HG03378 (cell line): ENCODE data around the gene EPHB1.

Experiments
- ATAC-seq: cut with Tn5 transposase; IDR thresholded peaks from one replicate; pipeline ENCODE4 v1.9.1; 2021; ENCODE audit warnings: mild to moderate bottlenecking, moderate library complexity; ENCODE audit not compliant: unreplicated experiment

The EPHB1 gene

DNA sequence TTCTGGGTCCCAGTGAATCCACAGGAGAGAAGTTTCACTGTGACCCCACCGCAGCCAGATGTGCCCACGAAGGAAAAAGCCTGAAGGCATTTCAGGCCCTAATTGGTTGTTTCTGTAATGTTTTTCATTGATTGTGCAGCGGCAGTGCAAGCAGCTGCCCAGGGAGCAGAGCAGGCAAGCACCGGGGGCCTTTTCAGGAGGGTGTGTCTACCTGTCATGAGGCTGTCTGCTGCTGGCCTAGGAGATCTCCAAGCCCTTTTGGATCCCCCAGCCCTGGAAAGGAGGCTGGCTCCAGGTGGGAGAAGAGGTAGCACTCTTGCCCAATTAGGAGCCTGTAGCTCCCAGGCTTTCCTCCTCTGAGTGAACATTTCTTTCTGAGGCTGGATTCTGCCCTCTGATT lies 108.8 kb downstream of the EPHB1 start:
- ATAC-seq, result no peak

DNA sequence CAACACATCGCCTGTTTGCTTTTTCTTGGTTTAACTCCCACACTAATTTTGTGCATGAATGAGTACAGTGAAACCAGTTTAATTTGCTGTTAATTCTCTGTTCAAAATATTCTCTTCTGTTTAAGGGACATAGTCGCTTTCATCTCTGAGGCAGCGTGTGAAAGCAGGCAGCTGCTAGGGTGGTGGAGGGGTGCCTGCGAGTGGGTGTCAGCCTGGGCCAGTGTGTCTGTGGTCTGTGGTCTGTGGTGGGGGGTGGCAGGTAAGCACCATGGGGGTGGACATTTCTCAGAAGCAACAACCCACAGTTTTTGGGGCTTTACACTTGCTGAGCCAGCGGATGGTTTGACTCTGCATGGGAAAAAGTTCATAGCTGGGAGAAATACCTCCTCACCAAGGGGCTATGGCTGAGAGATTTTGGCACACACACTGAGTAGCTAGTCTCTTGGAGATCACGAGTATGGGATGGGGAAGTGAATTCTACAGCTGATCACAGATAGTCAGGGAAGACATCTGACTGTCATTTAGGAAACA lies 109.2 kb downstream of the EPHB1 start:
- peak; percentile 84 for ATAC-seq

DNA sequence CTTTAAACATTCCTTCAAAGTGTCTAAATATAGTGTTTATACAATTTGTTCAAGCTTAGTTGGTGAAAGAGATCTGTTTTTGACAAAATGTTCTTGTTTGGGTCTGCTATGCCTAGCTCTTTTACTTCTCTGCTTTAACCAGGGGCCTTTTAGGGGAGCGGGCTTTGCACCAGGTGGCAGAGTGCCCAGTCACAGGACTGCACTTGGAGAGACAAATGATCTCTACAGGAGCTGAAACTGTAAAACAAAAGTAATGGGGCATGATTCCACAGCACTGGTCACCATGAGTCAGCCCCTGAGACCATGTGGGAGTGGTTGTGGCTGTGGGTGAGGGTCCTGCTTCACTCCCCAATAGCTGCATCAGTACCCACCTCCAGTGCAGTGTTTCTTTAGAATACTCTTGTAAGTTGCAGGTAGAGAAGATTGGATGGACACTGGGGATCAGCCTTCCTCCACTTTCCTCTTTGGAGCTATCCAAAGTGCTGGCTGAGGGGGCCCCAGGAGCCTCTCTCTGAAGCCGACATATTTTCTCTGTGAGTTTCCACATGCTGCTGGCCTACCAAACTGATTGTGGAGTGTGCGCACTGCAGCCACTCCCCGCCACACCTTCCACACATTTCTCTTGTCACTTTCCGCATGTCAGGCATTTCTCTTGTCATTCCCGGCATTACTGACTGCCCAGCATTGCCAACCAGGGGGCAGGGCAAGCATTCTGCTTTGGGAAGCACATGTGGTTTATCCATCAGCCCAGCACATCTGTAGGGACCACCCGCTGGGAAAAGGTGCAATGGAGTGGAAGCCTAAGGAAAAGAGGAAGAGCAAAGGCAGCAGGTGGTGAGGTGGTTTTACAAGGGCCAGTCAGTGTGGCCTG lies 110.0 kb downstream of the EPHB1 start:
- peak; percentile 26 for ATAC-seq

DNA sequence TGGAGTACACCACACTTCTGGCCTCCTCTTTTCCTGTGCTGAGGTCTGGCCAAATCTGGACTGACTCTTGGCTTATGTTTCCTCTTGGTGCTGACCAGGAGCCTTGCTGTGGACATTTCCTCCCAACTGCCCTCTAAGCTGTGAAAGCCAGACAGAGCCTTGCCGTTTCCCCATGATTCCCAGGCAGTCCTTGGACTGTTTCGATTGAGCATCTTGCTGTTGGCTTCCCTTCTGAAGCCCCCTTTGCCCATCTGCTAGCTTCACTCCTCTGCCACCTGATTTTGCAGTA lies 110.5 kb downstream of the EPHB1 start:
- no peak for ATAC-seq

DNA sequence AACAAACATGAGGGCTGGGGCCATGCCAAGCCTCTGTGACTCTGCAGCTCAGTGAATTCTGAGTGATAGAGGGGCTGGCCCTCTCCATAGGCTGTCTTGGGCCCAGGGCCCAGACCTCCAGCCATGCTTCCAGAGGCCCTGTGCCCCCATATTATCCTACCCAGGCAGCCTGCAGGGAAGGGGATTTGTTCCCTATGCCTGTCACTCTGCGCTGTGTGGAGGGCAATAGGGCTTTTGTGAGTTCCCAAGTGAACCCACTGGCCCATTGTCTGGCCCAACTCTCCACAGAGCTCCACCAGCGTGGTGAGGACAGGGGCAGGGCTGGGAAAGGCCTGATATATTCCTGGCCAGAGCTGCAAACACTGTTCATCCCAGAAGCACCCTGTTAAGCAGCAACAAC lies 113.2 kb downstream of the EPHB1 start:
- no peak for ATAC-seq

DNA sequence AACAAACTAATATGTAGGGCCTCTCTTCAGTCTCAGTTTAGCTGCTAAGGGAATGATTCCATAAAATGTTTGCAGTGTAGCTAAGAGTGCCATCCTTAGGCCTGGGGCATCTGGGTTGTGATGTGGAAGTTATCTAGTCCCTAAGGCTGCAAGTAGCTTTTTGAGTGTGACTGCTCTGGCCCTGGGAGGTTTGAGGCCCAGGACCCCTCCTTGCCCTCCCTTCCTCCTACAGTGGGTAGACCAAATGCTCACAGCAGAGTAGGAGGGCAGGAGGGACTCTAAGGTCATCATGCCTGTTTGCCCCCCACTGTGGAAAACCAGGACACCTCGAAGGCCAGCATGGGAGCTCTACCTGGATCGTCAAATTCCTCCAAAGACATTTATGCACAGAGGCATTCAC lies 115.0 kb downstream of the EPHB1 start:
- ATAC-seq, result no peak

DNA sequence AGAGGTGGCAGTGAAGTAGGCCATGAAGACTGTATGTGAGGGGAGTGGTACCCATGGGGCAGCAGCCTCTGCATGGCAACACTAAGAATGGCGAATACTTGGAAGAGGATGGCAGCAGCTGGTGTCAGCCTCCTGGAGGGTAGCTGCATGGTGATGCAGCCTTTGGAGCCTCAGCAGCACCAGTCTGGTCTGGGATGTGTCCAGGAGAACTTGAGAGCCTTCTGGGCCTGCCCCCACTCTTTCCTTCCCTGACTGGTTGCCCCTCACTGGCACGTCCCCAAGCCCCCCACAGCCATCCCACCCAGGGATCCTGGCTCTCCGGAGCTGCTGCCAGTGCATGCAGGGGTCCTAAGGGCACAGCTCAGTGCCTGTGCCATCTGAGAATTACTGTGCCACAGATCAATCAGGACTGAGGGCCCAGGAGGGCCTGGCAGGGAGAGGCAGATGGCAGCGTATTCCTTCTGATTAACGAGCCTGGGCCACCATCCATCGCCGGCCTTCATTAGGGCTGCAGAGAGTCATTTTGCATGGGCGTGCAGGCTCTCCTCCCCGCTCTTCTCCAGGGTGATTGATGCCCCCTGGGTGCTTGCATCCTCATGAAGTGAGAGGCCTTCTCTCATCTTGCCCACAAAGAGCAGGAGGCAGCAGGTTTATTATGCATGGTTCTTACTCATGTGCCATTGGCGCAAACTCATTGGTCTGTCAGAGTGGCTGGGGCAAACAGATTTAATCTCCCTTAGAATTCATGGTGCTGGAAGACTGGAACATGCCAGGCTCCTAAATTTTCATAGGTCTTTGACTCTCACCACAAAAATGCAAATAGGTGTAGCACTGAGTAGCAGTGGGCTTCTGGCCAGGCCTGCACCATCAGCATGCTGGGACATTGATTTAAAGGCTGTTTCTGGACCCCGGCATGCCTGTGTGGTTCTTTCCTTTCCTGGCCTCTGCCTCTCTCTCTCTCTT lies 116.8 kb downstream of the EPHB1 start:
- no peak for ATAC-seq

DNA sequence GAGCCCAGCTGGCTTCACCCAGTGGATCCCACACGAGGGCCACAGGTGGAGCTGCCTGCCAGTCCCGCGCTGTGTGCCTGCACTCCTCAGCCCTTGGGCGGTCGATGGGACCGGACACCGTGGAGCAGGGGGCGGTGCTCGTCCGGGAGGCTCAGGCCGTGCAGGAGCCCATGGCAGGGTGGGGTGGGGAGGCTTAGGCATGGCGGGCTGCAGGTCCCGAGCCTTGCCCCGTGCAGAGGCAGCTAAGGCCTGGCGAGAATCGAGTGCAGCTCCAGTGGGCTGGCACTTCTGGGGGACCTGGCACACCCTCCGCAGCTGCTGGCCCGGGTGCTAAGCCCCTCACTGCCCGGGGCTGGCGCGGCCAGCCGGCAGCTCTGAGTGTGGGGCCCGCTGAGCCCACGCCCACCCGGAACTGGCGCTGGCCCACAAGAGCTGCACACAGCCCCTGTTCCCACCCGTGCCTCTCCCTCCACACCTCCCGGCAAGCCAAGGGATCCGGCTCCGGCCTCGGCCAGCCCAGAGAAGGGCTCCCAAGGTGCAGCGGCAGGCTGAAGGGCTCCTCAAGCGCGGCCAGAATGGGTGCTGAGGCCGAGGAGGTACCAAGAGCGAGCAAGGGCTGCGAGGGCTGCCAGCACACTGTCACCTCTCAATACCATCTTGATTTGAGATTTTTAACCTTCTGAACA lies 121.4 kb downstream of the EPHB1 start:
- ATAC-seq, result no peak

DNA sequence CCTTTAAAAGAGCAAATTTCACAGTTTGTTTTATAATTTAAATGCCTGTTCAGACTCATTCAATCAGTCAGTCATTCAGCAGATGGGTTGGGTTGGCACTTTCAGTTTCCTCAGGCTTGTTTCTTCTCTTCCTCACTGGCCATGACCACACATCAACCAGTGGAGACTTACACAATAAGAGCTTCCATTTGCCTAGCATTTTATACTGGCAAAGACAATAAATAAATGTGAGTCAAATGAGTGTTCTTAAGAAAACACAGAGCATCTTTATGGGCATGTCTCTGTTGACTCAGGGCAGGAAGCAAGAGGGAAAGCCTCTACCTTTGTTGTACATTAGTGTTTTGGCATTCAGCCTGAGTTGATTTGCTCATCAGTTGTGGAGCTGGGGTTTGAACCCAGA lies 122.6 kb downstream of the EPHB1 start:
- ATAC-seq, result no peak

DNA sequence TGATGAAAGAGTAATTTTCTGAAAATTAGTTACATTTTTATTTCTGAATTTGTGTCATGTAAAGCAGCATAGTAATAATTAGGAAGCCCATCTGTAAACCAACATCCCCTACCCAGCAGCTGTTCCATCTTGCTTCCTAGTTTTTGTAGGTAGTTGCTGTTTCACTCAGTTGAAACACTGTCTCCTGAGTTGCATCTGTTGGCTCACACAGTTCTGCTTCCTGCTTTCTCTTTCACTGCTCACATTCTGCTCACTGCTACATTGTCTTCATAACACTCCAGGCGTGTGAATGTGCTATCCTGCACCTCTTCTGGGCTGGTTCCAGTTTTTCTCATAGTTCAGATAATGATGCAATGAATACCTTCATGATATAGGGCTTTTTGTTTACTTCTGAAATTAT lies 123.4 kb downstream of the EPHB1 start:
- peak; percentile 97 for ATAC-seq

DNA sequence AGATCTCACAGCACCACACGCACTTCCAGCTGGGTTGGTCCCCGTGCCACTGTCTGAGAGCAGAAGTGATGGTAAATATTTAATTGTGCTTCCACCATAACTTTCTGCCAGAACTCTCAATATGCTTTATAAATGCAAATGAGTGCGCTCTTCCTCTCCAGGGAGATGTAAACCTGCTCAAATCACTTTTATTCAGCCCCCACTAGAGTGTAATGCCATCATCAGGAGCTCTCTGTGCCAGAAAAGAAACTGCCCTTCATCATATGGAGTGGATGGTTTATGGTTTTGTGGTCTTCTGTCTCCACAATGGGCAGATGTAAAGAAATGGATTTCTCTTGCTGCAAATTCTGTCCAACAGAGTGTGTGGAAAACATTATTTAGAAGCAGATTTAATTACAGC lies 127.0 kb downstream of the EPHB1 start:
- no peak for ATAC-seq

DNA sequence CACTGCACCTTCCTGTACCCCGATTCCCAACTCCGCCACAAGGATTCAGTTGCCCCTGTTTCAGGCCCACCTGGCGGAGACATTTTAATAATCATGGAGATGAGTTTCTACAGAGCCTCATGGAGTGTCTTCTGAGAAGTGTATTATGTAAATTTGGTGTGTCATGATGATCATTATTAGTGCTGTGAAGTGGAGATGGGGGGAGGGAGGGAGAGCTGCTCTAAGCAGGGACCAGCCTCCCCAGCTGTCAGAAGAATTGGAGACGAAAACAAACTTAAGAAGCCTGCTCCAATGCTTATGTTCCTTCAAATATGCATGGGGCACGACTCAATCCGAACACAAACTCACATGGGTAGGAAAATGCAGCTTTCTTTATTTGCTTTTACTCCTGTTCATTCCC lies 127.8 kb downstream of the EPHB1 start:
- ATAC-seq, result no peak

DNA sequence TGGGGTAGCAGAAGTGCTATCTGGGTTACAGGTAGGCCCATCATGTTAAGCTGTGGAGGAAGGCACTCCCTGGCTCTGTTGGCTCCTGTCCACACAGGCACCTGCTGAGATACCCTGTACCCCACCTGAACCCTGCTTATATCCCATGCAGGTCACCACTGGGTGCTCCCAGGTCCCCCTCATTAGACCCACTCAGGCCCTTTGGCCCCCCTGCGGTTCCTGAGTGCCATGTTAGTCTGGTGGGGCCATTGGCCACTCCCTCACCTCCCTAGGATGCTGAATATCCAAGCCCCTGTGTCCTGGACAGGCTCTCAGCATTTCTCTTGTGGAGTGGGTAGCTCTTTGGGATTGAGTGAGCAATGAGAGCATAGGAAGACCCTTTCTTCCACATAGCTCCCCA lies 128.2 kb downstream of the EPHB1 start:
- no peak for ATAC-seq

DNA sequence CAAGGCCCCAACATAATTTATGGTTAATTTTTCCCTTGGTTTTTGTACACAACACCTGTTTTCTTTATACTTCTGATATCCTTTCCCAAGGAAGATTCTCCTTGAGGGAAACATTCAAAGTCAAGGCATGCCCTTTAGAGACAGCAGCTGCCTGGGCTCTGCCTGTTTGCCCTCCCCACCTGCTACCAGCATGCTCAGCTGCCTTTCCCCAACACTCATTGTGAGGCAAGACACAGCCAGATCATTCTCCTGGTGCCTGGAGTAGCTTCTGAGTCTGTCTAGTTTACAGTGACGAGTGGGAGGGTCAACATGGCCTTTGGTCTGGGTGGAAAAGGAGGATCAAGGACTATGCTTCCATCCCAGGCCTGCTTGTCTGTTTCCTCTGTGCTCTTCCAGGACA lies 132.5 kb downstream of the EPHB1 start:
- no peak for ATAC-seq

DNA sequence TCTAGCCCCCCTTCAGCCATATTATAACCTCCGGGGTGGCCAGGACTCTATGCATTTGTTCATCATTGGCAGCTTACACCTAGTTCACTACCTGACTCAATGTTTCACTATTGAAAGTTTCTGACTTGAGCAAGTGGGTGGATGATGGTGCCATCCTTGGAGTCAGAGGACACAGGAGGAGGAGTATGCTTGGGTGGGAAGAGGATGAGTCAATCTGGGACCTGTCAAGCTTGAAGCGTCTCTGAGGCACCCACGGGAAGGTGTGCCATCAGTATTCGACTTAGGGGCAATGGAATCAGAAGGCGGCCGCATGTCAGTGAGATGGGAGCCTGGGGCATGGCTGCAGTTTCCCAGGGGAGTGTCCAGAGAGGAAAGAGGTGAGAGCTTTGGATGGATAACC lies 133.3 kb downstream of the EPHB1 start:
- no peak for ATAC-seq

DNA sequence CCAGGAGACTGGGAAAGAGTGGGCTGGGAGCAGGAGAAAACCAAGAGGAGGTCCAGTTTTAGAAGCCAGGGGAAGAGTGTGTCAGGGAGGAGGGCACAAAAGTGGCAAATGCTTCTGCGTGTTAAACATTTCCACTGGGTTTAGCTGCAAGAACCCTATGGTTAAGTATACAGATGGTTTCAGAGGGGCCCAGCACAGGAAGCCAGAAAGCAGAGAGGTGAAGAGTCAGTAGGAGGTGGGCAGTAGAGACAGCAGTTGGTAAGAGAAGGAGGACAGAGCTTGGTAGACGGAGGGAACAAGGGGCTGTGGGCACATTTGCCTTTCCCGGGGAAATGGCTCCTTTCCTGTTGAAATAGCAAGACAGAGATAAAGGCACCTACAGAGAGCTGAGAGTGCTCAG lies 133.8 kb downstream of the EPHB1 start:
- no peak for ATAC-seq

DNA sequence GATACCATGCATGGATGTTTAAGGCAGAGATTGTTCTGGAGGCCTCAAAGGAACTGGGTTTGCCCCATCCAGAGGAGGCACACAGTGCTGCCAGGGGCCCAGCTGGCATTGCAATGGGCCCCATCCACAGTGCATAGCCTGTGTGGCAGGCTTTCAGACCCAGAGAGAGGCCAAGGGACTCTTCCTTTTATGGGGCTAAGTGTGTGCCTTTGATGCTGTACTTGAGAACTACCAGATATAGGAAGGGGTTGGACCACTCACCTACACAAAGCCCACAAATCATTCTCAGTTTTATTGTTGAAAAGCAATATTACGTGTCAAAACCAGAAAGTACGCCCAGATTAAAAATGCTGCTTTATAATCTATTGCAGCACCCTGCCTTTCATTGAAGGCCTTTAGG lies 134.9 kb downstream of the EPHB1 start:
- no peak for ATAC-seq

DNA sequence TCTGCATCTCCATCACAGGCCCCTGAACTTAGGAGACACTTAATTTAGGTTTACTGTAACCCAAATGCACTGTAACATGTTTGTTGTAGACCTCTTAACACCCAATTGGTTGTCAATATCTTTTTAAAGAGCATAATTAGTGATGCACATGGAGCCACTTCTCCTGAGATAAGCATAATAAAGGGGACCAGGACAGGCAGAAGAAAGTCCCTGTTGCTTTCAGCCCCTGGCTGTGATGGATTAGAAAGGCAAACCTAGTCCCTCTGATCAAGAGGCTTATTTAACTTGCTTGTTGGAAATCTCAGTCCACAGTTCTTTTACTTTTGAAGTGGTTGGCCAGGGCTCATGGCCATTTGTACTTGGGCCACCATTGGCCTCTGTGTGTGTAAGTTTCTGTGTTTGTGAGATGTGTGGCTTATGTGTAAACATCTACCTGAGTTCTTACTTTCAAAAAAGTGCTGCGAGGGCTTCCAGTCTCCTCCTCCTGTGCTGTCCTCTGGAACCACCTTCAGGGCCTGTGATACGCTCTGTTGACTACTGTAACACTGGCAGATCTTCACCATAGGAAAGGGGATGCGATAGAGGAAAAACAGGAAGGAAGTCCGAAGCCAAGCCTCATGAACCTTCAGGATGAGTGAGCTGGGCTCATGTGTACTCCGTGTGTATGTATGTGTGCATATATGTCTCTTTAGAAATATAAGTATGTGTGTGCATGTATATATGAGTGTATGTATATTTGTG lies 136.2 kb downstream of the EPHB1 start:
- no peak for ATAC-seq

DNA sequence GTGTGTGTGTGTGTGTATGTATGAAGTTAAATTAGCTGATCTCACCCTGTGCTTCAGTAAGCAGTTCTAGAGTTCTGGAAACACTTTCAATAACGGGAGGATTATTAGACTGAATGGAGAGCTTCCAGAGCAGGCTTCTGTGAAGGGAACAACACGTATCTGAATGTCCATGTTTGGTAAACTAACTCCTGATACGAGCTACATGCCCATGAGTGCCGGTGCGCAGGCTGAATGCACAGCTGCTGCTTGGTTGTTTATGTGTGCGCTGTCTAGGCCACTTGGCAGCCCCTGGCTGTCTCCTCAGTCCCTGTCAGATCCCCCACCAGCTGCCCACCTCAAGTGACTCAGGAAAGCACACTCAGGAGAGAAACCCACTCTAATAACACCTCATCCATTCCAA lies 137.0 kb downstream of the EPHB1 start:
- ATAC-seq, result no peak

DNA sequence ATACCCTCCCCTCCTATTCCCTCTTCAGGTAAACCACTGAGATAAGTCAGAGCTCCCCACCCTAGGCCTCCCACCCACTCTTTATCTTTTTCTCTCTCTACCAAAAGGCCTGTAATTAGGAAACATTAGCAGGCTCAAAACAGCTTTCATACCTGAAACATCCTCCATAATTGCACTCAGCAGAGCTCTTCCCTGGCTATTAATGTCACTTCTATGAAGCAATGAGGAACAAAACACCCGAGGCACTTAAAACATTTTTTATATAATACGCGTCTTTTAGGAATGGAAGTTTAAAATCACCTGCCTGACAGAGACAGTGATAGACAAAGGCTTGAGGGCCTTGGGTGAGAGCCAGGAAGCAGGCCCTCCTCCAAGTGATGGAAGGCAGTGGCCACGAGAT lies 138.9 kb downstream of the EPHB1 start:
- no peak for ATAC-seq

DNA sequence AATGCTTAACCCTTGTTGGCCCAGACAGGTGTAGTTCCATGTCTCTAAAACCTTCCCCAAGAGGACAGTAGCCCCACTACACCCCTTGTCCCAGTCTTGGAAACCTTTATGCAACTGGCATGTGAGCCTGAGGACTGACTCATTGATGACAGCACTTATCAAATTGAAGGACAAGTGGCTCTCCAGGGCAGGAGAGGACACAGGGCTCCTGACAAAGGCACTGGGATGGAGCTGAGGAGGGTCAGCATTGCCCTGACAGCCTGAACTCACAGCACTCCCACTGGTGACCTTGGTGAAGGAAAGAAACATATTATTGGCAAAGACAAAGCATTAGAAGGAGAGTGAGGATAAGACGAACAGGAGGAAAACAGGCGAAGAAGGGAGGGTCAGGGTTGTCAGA lies 139.9 kb downstream of the EPHB1 start:
- ATAC-seq, result no peak
